Epithelial cell of esophagus (primary cell): ENCODE data around the gene NHP2.
A peak's percentile ranks its signal among the peaks of the same experiment; 100 is the strongest.
"Not testable (repeated sequence)": the region's sequence is repeated elsewhere in the genome, so short reads cannot be mapped to it uniquely, and the experiment has no call there.

Source experiments
- DNase-seq: peaks from one replicate; pipeline ENCODE4 v3.0.0; 2010; ENCODE audit warnings: low read depth
- H3K4me3 ChIP-seq: 2 replicates; pipeline ENCODE4 v1.5.1; 2011; ENCODE audit warnings: mild to moderate bottlenecking, low read length, control low read depth
- TF ChIP-seq, protein P1 (sequence below): IDR thresholded peaks from 2 replicates; pipeline ENCODE4 v1.5.1; 2011; ENCODE audit warnings: low read depth, mild to moderate bottlenecking, low read length, control low read depth, inconsistent platforms; ENCODE audit not compliant: insufficient read depth; ENCODE audit errors: missing control alignments

The NHP2 gene

DNA sequence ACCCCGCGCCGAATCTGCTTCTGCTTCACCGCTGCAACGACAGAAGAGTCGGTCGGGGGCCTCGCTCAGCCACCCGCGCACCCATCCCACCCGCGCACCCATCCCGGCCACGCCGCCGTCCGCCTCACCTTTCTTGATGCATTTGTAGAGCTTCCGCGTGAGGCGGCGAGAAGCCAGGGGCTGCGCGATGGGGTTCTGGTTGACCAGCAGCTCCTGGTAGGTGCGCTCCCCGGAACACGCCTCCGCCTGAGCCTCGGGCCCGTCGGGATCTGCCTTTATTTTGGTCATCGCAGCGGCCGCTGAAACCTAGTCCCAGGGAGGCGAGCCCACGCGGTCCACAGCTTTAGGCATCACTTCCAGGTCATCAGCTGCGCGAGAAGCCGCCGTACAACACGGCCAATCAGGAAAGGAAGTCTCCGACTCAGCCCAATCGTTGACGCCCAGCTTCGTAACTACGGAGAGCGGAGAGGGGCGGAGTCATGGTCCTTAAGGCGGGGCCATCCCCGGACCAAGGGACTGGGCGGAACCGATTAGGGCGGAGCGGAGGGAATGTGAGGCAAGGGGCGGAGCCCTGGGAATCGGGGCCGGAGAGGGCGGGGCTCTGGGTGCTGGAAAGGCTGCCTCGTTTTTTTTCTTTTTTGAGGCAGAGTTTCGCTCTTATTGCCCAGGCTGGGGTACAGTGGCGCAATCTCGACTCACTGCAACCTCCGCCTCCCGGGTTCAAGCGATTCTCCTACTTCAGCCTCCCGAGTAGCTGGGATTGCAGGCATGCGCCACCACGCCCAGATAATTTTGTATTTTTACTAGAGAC is at the start of gene NHP2:
Gene NHP2, minus strand, starts transcription at position 356 of the 811 bp plus-strand sequence. Its CDS starts 68 bp downstream, at position 288.
- TF ChIP-seq, protein P1, sequence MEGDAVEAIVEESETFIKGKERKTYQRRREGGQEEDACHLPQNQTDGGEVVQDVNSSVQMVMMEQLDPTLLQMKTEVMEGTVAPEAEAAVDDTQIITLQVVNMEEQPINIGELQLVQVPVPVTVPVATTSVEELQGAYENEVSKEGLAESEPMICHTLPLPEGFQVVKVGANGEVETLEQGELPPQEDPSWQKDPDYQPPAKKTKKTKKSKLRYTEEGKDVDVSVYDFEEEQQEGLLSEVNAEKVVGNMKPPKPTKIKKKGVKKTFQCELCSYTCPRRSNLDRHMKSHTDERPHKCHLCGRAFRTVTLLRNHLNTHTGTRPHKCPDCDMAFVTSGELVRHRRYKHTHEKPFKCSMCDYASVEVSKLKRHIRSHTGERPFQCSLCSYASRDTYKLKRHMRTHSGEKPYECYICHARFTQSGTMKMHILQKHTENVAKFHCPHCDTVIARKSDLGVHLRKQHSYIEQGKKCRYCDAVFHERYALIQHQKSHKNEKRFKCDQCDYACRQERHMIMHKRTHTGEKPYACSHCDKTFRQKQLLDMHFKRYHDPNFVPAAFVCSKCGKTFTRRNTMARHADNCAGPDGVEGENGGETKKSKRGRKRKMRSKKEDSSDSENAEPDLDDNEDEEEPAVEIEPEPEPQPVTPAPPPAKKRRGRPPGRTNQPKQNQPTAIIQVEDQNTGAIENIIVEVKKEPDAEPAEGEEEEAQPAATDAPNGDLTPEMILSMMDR, result no peak
- peak; percentile 100 for DNase-seq

DNA sequence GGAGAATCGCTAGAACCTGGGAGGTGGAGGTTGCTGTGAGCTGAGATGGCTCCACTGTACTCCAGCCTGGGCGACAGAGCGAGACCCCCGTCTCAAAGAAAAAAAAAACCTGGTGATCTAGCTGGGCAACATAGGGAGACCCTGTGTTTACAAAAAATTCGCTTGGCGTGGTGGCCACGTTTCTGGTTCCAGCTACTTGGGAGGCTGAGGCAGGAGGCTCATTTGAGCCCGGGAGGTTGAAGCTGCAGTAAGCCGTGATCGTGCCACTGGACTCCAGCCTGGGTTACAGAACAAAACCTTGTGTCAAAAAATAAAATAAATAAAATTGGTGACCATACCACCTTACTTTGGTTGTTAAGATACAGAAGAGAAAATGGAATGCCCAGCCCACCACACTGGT is 48.9 kb upstream of the NHP2 start:
- TF ChIP-seq, protein P1, result no peak
- H3K4me3 ChIP-seq, result no peak overlapping the region
- DNase-seq, result no peak

More for the DNA sequence above, at the start of gene NHP2:
- H3K4me3 ChIP-seq, result peak within 1 kb of the TSS; percentile 69

DNA sequence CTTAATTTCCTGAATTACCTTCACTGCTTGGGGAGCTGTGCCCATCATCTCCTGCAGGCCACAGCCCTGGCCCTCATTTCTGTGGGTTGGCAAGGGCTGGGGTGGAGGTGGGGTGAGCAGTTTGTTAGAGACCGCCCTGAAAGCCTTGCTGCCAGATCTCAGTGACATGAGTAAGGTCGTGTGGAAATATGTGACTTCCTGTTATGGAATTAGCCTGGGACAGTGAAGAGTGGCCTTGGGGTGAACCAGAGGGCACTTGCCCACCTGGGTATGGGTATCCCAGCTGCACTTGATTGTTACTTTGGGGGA is 48.2 kb upstream of the NHP2 start:
- H3K4me3 ChIP-seq, result no peak overlapping the region
- TF ChIP-seq, protein P1, result no peak
- DNase-seq, result no peak

DNA sequence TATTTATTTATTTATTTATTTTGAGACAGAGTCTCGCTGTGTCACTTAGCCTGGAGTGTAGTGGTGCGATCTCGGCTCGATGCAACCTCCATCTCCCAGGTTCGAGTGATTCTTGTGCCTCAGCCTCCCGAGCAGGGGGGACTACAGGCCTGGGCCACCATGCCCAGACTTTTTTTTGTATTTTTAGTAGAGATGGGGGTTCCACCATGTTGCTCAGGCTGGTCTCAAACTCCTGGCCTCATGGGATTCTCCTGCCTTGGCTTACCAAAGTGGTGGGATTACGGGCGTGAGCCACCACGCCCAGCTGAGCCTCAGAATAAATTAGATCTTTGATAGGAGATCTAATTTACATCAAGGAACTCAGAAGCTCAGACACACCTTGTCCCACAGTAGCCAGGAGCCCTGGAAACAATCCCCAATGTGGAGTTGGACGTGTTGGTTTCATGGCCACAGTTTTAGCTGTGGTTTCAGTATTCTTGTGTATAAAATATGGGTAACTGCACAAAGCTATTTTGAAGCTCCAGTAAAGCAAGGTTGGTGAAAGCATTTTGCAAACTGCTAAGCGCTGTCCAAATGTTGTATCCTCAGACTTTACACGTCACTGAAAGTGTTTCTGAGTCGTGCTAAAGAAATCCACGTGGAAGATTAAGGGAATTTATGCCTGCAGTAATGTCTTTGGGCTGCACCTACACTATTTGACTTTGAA is 47.7 kb upstream of the NHP2 start:
- DNase-seq, result peak; percentile 40
- no peak overlapping the region for H3K4me3 ChIP-seq
- TF ChIP-seq, protein P1, result no peak

DNA sequence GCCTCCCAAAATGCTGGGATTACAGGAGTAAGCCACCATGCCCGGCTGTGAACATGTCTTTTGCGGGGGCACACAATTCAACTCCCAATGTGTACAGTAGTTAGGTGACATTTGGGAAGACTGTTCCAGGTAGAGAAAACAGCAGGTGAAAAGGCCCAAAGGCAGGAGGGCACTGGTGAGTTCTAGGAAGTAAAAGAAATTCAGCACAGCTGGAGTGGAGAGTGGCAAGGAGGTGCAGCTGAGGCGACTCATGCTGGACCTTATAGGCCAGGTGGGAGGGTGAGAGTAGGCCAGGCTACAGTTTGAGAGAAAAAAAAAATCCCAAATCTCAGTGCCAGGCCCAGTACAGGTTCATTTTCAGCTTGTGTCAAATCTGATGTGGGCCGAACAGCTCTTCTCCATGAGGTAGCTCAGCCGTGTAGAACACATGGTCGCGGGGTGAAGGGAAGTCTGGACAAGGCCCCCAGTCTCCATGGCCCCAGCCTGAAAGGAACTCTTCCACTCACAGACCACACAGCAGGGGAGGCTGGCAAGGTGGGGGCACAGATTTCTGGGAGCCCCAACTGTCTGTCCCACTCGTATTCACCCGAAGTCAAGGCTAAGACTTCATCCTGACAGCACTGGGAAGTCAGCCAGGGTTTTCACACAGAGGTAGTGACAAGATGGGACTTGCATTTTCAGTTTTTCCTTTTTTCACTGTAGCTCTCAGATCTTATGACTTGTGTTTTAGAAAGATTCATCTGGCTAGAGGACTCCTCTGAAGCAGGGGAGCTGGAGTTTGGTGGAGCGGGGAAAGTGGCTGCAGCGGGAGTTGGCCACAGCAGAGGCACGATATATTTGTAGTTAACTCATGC is 46.1 kb upstream of the NHP2 start:
- DNase-seq, result peak; percentile 81
- no peak overlapping the region for H3K4me3 ChIP-seq
- TF ChIP-seq, protein P1, result no peak

DNA sequence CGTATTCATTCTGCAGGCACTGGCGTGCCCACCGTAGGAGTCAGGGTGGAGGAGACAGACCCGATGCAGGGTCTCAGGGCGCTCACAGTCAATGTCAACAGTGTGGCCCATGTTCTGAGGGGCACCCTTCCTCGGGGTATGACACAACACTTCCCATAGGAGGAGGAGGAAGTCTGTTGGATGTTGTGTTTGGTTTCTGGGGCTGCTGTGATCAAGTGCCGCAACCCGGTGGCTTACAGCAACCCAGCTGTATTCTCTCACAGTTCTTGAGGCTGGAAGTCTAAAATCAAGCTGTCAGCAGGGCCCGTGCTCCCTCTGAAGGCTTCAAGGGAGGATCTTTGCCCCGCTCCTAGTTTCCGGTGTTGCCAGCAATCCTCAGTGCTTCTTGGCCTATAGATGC is 45.0 kb upstream of the NHP2 start:
- no peak for DNase-seq
- TF ChIP-seq, protein P1, result no peak
- H3K4me3 ChIP-seq, result no peak overlapping the region

- not testable (repeated sequence) for DNase-seq
Observed at GRCh38 chr5:178198151-178198550, 44.5 kb upstream of the NHP2 start.

More at GRCh38 chr5:178198151-178198550, 44.5 kb upstream of the NHP2 start:
- H3K4me3 ChIP-seq, result not testable (repeated sequence)
